MCF 10A (cell line): ENCODE measurements around the gene DCDC2. TPM values are rescaled to one million over a fixed set of nuclear protein-coding genes. Genes with fewer than 3 reads are reported as not detected.

Experiments
- BruUV-seq: library from RNA; stranded (reverse); fragments of 400-500 nt; replicated peaks from 2 replicates; lab custom pipeline; 2021; lab: Mats Ljungman, UMichigan
- CTCF ChIA-PET: fragments of 300-600 bp; sonication (Branson Sonifier 250); formaldehyde crosslinking; extraction: SDS; loops from one replicate; lab custom pipeline; 2021; ENCODE audit warnings: antibody characterized with exemption, inconsistent platforms; lab: Yijun Ruan, JAX
- POLR2A ChIA-PET: fragments of 300-600, 350-650 bp; sonication (Branson Sonifier 250); formaldehyde crosslinking; extraction: SDS; loops from one replicate; lab custom pipeline; 2020; ENCODE audit warnings: antibody characterized with exemption, inconsistent platforms; lab: Yijun Ruan, JAX
- DNase-seq: peaks from one replicate; pipeline ENCODE4 v3.0.0-alpha.2; 2018; ENCODE audit not compliant: unreplicated experiment
- H3K27ac Mint-ChIP-seq: one replicate; pipeline ENCODE4 v1.8.0; 2022; ENCODE audit warnings: mild to moderate bottlenecking, low read depth, mixed read lengths; ENCODE audit not compliant: unreplicated experiment
- H3K27me3 Mint-ChIP-seq: one replicate; pipeline ENCODE4 v1.8.0; 2022; ENCODE audit warnings: mixed read lengths; ENCODE audit not compliant: insufficient read depth, unreplicated experiment
- H3K36me3 Mint-ChIP-seq: one replicate; pipeline ENCODE4 v1.8.0; 2022; ENCODE audit warnings: mild to moderate bottlenecking, moderate library complexity, mixed read lengths; ENCODE audit not compliant: insufficient read depth, unreplicated experiment
- H3K4me1 Mint-ChIP-seq: one replicate; pipeline ENCODE4 v1.8.0; 2022; ENCODE audit warnings: mixed read lengths; ENCODE audit not compliant: insufficient read depth, unreplicated experiment
- H3K4me3 Mint-ChIP-seq: one replicate; pipeline ENCODE4 v1.8.0; 2022; ENCODE audit warnings: mild to moderate bottlenecking, moderate library complexity, mixed read lengths; ENCODE audit not compliant: unreplicated experiment
- H3K9me3 Mint-ChIP-seq: one replicate; pipeline ENCODE4 v1.8.0; 2022; ENCODE audit warnings: mixed read lengths; ENCODE audit not compliant: unreplicated experiment
- CTCF ChIP-seq: fragments of 200-600 bp; IDR thresholded peaks from one replicate; pipeline ENCODE4 v1.8.0; 2022; ENCODE audit warnings: antibody characterized with exemption, mild to moderate bottlenecking; ENCODE audit not compliant: unreplicated experiment
- intact Hi-C: fragments of 100-400 bp; cut with micrococcal nuclease; formaldehyde crosslinking; loops from 2 replicates; pipeline ENCODE4 v1.14.1; 2022
- total RNA-seq: library from RNA; stranded (reverse); gene quantifications from 2 replicates; pipeline ENCODE4 v1.2.3, GENCODE V29; 2022

DCDC2 gene
- total RNA-seq, 1 experiment from 2014 or later = not detected

- H3K36me3 Mint-ChIP-seq = no peaks in the 10 kb centered on the region
- H3K27ac Mint-ChIP-seq = no peak overlapping the region
- POLR2A ChIA-PET = no interaction called here
- H3K27me3 Mint-ChIP-seq = peaks cover 36% of the 10 kb centered on the region
- CTCF ChIA-PET = interaction anchor here (0.6 kb wide), 1 partner anchor 194 kb away, joined by 3 read pairs; no protein-coding TSS in a partner anchor
- intact Hi-C loops = no loop called here
- TF ChIP-seq CTCF = no peak
- no peaks in the 10 kb centered on the region for H3K9me3 Mint-ChIP-seq
- BruUV-seq = no TSS peak
- H3K4me3 Mint-ChIP-seq = no peak overlapping the region
- H3K4me1 Mint-ChIP-seq = no peaks in the 10 kb centered on the region
- peak; percentile 2 for DNase-seq
Observed at GRCh38 chr6:24194978-24195700, 162.7 kb downstream of the DCDC2 start.

GRCh38 chr6:24193364-24193763 lies 164.5 kb downstream of the DCDC2 start:
- intact Hi-C loops = no loop called here
- no peaks in the 10 kb centered on the region for H3K9me3 Mint-ChIP-seq
- H3K27me3 Mint-ChIP-seq = peaks cover 39% of the 10 kb centered on the region
- H3K27ac Mint-ChIP-seq = no peak overlapping the region
- TF ChIP-seq CTCF = no peak
- H3K4me3 Mint-ChIP-seq = no peak overlapping the region
- H3K4me1 Mint-ChIP-seq = no peaks in the 10 kb centered on the region
- no TSS peak for BruUV-seq
- no peak for DNase-seq
- CTCF ChIA-PET = no interaction called here
- POLR2A ChIA-PET = interaction anchor here (0.6 kb wide), 1 partner anchor 126 kb away, joined by 3 read pairs; no protein-coding TSS in a partner anchor
- H3K36me3 Mint-ChIP-seq = no peaks in the 10 kb centered on the region

- no peak for DNase-seq
- no peak overlapping the region for H3K4me3 Mint-ChIP-seq
- TF ChIP-seq CTCF = no peak
- no peak overlapping the region for H3K27ac Mint-ChIP-seq
- ChIA-PET POLR2A (no interaction called here), CTCF (interaction anchor here (0.6 to 0.8 kb wide), 2 partner anchors 13 to 745 kb away, joined by 3 read pairs; no protein-coding TSS in a partner anchor)
- H3K27me3 Mint-ChIP-seq = peaks cover 39% of the 10 kb centered on the region
- no TSS peak for BruUV-seq
- intact Hi-C loops = no loop called here
- H3K9me3 Mint-ChIP-seq = no peaks in the 10 kb centered on the region
- H3K36me3 Mint-ChIP-seq = no peaks in the 10 kb centered on the region
- no peaks in the 10 kb centered on the region for H3K4me1 Mint-ChIP-seq
Observed at GRCh38 chr6:24191346-24191745, 166.5 kb downstream of the DCDC2 start.

- Mint-ChIP-seq H3K27ac (no peak overlapping the region), H3K9me3 (no peaks in the 10 kb centered on the region), H3K4me1 (no peaks in the 10 kb centered on the region), H3K4me3 (no peak overlapping the region), H3K36me3 (no peaks in the 10 kb centered on the region), H3K27me3 (peaks cover 39% of the 10 kb centered on the region)
- CTCF ChIA-PET = no interaction called here
- no TSS peak for BruUV-seq
- POLR2A ChIA-PET = no interaction called here
- intact Hi-C loops = no loop called here
- no peak for DNase-seq
- no peak for TF ChIP-seq CTCF
Observed at GRCh38 chr6:24188578-24189080, 169.2 kb downstream of the DCDC2 start.
